K562 (cell line): Measurements from ENCODE around the gene GRIP1. TPM values are rescaled to one million over a fixed set of nuclear protein-coding genes. Genes with fewer than 3 reads are reported as not detected.

Experiments used
- ATF7 ChIP-seq: fragments of 450-650 bp; IDR thresholded peaks from 2 replicates; pipeline ENCODE4 v1.7.1; 2014; ENCODE audit warnings: mild to moderate bottlenecking, moderate library complexity
- ZNF707 ChIP-seq: fragments of 250-450 bp; sonication (Bioruptor Pico); conservative IDR thresholded peaks from 2 replicates; pipeline ENCODE4 v1.8.0; 2022; ENCODE audit warnings: inconsistent platforms, mild to moderate bottlenecking, moderate library complexity
- polyA plus RNA-seq, 8 experiments: library from polyadenylated mRNA; depleted of rRNA in 4 of 8; stranded (reverse) in 5 of 8; unstranded in 3 of 8; fragments of >200 nt; fragmentation: Nextera tagmentation in 2 of 8; fragmentation: Illumina TruSeq in 1 of 8; extraction: Ambion mirVana in 2 of 8; extraction: Trizol in 1 of 8; gene quantifications; 2 replicates each; pipeline versions ENCODE4 v1.2.1 to v1.2.3, GENCODE V29; 2011 to 2014; ENCODE audit warnings: inconsistent platforms in 1 of 8, missing spikeins in 1 of 8
- total RNA-seq, 7 experiments: library from RNA; depleted of rRNA in 6 of 7; stranded (reverse); fragments of >200 nt in 6 of 7; fragmentation: Illumina TruSeq in 2 of 7; extraction: Trizol in 2 of 7; gene quantifications; 2 replicates each; pipeline versions ENCODE4 v1.2.1 to v1.2.3, GENCODE V29; 2011 to 2021; ENCODE audit warnings: low replicate concordance in 1 of 7
- TF ChIP-seq, protein P1 (sequence below), 2 experiments: fragments of 450-650 bp; formaldehyde crosslinking in 1 of 2; IDR thresholded peaks; 2 replicates each; pipeline versions ENCODE4 v1.4.0 to v1.6.1; 2014 to 2020; ENCODE audit warnings: mild to moderate bottlenecking in 2 of 2, borderline replicate concordance in 1 of 2, low read depth in 1 of 2
- TF ChIP-seq, protein P2 (sequence below), 2 experiments: fragments of 250-450 bp in 1 of 2; fragments of 450-650 bp in 1 of 2; sonication (Bioruptor Pico) in 1 of 2; IDR thresholded peaks; 2 replicates each; pipeline versions ENCODE4 v1.6.1 to v1.8.0; 2016 to 2021; ENCODE audit warnings: mild to moderate bottlenecking in 2 of 2, moderate library complexity in 2 of 2, missing compliant biosample characterization in 1 of 2, missing genetic modification characterization in 1 of 2
- TF ChIP-seq, protein P3 (sequence below): fragments of 450-650 bp; formaldehyde crosslinking; IDR thresholded peaks from 2 replicates; pipeline ENCODE4 v1.4.0; 2022; ENCODE audit warnings: missing genetic modification characterization

GRIP1 gene
- total and polyA plus RNA-seq, 9 of the 15 experiments (the other 6 are each of a cell fraction or from before 2014, with no cell fraction given) = 0.28 to 1.2 (median 0.45) TPM

DNA sequence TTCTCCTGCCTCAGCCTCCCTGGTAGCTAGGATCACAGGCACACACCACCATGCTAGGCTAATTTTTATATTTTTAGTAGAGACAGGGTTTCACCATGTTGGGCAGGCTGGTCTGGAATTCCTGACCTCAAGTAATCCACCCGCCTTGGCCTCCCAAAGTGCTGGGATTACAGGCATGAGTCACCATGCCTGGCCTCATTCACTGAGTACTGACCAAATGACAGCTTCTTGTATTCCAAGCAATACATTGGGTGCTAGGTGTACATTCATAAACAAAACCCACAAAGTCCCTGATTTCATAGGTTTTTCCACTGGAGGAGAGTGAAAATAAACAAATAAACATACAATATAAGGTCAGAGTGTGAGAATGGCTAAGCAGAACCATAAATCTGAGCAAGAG lies 240.3 kb downstream of the GRIP1 start (continued):
- TF ChIP-seq, protein P1, sequence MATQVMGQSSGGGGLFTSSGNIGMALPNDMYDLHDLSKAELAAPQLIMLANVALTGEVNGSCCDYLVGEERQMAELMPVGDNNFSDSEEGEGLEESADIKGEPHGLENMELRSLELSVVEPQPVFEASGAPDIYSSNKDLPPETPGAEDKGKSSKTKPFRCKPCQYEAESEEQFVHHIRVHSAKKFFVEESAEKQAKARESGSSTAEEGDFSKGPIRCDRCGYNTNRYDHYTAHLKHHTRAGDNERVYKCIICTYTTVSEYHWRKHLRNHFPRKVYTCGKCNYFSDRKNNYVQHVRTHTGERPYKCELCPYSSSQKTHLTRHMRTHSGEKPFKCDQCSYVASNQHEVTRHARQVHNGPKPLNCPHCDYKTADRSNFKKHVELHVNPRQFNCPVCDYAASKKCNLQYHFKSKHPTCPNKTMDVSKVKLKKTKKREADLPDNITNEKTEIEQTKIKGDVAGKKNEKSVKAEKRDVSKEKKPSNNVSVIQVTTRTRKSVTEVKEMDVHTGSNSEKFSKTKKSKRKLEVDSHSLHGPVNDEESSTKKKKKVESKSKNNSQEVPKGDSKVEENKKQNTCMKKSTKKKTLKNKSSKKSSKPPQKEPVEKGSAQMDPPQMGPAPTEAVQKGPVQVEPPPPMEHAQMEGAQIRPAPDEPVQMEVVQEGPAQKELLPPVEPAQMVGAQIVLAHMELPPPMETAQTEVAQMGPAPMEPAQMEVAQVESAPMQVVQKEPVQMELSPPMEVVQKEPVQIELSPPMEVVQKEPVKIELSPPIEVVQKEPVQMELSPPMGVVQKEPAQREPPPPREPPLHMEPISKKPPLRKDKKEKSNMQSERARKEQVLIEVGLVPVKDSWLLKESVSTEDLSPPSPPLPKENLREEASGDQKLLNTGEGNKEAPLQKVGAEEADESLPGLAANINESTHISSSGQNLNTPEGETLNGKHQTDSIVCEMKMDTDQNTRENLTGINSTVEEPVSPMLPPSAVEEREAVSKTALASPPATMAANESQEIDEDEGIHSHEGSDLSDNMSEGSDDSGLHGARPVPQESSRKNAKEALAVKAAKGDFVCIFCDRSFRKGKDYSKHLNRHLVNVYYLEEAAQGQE (IDR thresholded peaks at IDR 0.05; ENCODE audit: borderline replicate concordance) = no peak
- TF ChIP-seq, protein P1 (CRISPR knock-in tag; IDR thresholded peaks at IDR 0.05; ENCODE audit: low read depth) = no peak
- no peak for TF ChIP-seq ZNF707 (CRISPR knock-in tag)
- TF ChIP-seq, protein P2, sequence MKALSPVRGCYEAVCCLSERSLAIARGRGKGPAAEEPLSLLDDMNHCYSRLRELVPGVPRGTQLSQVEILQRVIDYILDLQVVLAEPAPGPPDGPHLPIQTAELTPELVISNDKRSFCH (CRISPR knock-in tag; IDR thresholded peaks at IDR 0.05) = no peak
- TF ChIP-seq, protein P2 (tag; IDR thresholded peaks at IDR 0.05) = no peak
- TF ChIP-seq ATF7 = no peak
- TF ChIP-seq, protein P3, sequence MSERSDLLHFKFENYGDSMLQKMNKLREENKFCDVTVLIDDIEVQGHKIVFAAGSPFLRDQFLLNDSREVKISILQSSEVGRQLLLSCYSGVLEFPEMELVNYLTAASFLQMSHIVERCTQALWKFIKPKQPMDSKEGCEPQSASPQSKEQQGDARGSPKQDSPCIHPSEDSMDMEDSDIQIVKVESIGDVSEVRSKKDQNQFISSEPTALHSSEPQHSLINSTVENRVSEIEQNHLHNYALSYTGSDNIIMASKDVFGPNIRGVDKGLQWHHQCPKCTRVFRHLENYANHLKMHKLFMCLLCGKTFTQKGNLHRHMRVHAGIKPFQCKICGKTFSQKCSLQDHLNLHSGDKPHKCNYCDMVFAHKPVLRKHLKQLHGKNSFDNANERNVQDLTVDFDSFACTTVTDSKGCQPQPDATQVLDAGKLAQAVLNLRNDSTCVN (CRISPR knock-in tag) = no peak
- TF ChIP-seq, all 486 proteins: peak for 0
